PC-9 (cell line): ENCODE measurements around the gene PARVG.

Experiments
- CTCF ChIP-seq: fragments of 200-600 bp; sonication (generic); conservative IDR thresholded peaks from 2 replicates; pipeline ENCODE4 v1.6.1; 2017; ENCODE audit warnings: mixed run types, antibody characterized with exemption, mild to moderate bottlenecking, moderate library complexity
- EZH2 ChIP-seq: fragments of 200-600 bp; sonication (generic); IDR thresholded peaks from 2 replicates; pipeline ENCODE4 v1.8.0; 2017; ENCODE audit warnings: antibody characterized with exemption, low read depth

- no peak for TF ChIP-seq CTCF
- TF ChIP-seq EZH2: no peak
Measured at GRCh38 chr22:44218071-44218470, 37.3 kb downstream of the PARVG start.
